Ovary (tissue), 1 donor: Measurements from ENCODE around the gene GFRA1.

Source experiments
- EP300 ChIP-seq: sonication (generic); formaldehyde crosslinking; IDR thresholded peaks from one replicate; pipeline ENCODE4 v1.6.1; 2017; ENCODE audit warnings: antibody characterized with exemption
- POLR2A ChIP-seq: fragments of 450-650 bp; IDR thresholded peaks from one replicate; pipeline ENCODE4 v1.6.1; 2017; ENCODE audit warnings: antibody characterized with exemption, mild to moderate bottlenecking, moderate library complexity

- TF ChIP-seq EP300 = no peak
- no peak for TF ChIP-seq POLR2A
Measured at GRCh38 chr10:116067825-116068224, 205.2 kb downstream of the GFRA1 start.
